HEK293 (cell line): ENCODE data around the gene GJC2.

Experiments
- GFI1B ChIP-seq: fragments of 450-650 bp; formaldehyde crosslinking; IDR thresholded peaks from 2 replicates; pipeline ENCODE4 v1.5.1; 2016; ENCODE audit warnings: missing biosample characterization, missing genetic modification characterization
- HIC1 ChIP-seq: fragments of 450-650 bp; formaldehyde crosslinking; IDR thresholded peaks from 2 replicates; pipeline ENCODE4 v1.5.1; 2016; ENCODE audit warnings: missing biosample characterization, missing genetic modification characterization
- TCF7L2 ChIP-seq: IDR thresholded peaks from 2 replicates; pipeline ENCODE4 v1.6.1; 2011; ENCODE audit warnings: low read depth, mild to moderate bottlenecking, inconsistent platforms, low read length, moderate library complexity, borderline replicate concordance
- ZBTB11 ChIP-seq: fragments of 450-650 bp; formaldehyde crosslinking; conservative IDR thresholded peaks from 2 replicates; pipeline ENCODE4 v1.5.1; 2016; ENCODE audit warnings: low read depth, missing biosample characterization, missing genetic modification characterization
- ZBTB17 ChIP-seq: fragments of 450-650 bp; formaldehyde crosslinking; IDR thresholded peaks from 2 replicates; pipeline ENCODE4 v1.5.1; 2016; ENCODE audit warnings: missing biosample characterization, missing genetic modification characterization
- ZBTB8A ChIP-seq: fragments of 450-650 bp; formaldehyde crosslinking; IDR thresholded peaks from 2 replicates; pipeline ENCODE4 v1.5.1; 2016; ENCODE audit warnings: missing biosample characterization, missing genetic modification characterization
- ZFP3 ChIP-seq: fragments of 450-650 bp; formaldehyde crosslinking; IDR thresholded peaks from 2 replicates; pipeline ENCODE4 v1.5.1; 2016; ENCODE audit warnings: low read depth, missing biosample characterization, missing genetic modification characterization
- ZNF133 ChIP-seq: fragments of 450-650 bp; formaldehyde crosslinking; IDR thresholded peaks from 2 replicates; pipeline ENCODE4 v1.5.1; 2016; ENCODE audit warnings: missing biosample characterization, missing genetic modification characterization
- ZNF146 ChIP-seq: fragments of 450-650 bp; formaldehyde crosslinking; IDR thresholded peaks from 2 replicates; pipeline ENCODE4 v1.5.1; 2016; ENCODE audit warnings: missing biosample characterization, missing genetic modification characterization
- ZNF211 ChIP-seq: fragments of 450-650 bp; formaldehyde crosslinking; IDR thresholded peaks from 2 replicates; pipeline ENCODE4 v1.5.1; 2016; ENCODE audit warnings: low read depth, missing biosample characterization, missing genetic modification characterization
- ZNF239 ChIP-seq: fragments of 450-650 bp; formaldehyde crosslinking; IDR thresholded peaks from 2 replicates; pipeline ENCODE4 v1.5.1; 2016; ENCODE audit warnings: missing biosample characterization, missing genetic modification characterization
- ZNF302 ChIP-seq: fragments of 450-650 bp; formaldehyde crosslinking; IDR thresholded peaks from 2 replicates; pipeline ENCODE4 v1.5.1; 2016; ENCODE audit warnings: missing biosample characterization, missing genetic modification characterization, low read depth
- ZNF529 ChIP-seq: fragments of 450-650 bp; formaldehyde crosslinking; IDR thresholded peaks from 2 replicates; pipeline ENCODE4 v1.5.1; 2017; ENCODE audit warnings: missing genetic modification characterization, missing biosample characterization; ENCODE audit not compliant: insufficient replicate concordance
- ZNF548 ChIP-seq: fragments of 450-650 bp; formaldehyde crosslinking; IDR thresholded peaks from 2 replicates; pipeline ENCODE4 v1.5.1; 2016; ENCODE audit warnings: missing biosample characterization, missing genetic modification characterization
- ZNF555 ChIP-seq: fragments of 450-650 bp; formaldehyde crosslinking; conservative IDR thresholded peaks from 2 replicates; pipeline ENCODE4 v1.5.1; 2017; ENCODE audit warnings: missing biosample characterization, mild to moderate bottlenecking, missing genetic modification characterization, inconsistent platforms
- ZNF610 ChIP-seq: fragments of 450-650 bp; formaldehyde crosslinking; IDR thresholded peaks from 2 replicates; pipeline ENCODE4 v1.5.1; 2016; ENCODE audit warnings: missing biosample characterization, missing genetic modification characterization, borderline replicate concordance
- ZSCAN4 ChIP-seq: fragments of 450-650 bp; formaldehyde crosslinking; IDR thresholded peaks from 2 replicates; pipeline ENCODE4 v1.5.1; 2017; ENCODE audit warnings: missing biosample characterization, missing genetic modification characterization
- TF ChIP-seq, protein P1 (sequence below): fragments of 450-650 bp; formaldehyde crosslinking; IDR thresholded peaks from 2 replicates; pipeline ENCODE4 v1.5.1; 2017; ENCODE audit warnings: missing biosample characterization, mild to moderate bottlenecking, missing genetic modification characterization, moderate library complexity
- TF ChIP-seq, protein P2 (sequence below): fragments of 450-650 bp; formaldehyde crosslinking; IDR thresholded peaks from 2 replicates; pipeline ENCODE4 v1.5.1; 2016; ENCODE audit warnings: missing biosample characterization, missing genetic modification characterization
- TF ChIP-seq, protein P3 (sequence below): fragments of 450-650 bp; formaldehyde crosslinking; IDR thresholded peaks from 2 replicates; pipeline ENCODE4 v1.5.1; 2016; ENCODE audit warnings: missing biosample characterization, missing genetic modification characterization, borderline replicate concordance

The GJC2 gene

GRCh38 chr1:228166170-228166936 is 16.6 kb downstream of the GJC2 start (continued):
- TF ChIP-seq, protein P1, sequence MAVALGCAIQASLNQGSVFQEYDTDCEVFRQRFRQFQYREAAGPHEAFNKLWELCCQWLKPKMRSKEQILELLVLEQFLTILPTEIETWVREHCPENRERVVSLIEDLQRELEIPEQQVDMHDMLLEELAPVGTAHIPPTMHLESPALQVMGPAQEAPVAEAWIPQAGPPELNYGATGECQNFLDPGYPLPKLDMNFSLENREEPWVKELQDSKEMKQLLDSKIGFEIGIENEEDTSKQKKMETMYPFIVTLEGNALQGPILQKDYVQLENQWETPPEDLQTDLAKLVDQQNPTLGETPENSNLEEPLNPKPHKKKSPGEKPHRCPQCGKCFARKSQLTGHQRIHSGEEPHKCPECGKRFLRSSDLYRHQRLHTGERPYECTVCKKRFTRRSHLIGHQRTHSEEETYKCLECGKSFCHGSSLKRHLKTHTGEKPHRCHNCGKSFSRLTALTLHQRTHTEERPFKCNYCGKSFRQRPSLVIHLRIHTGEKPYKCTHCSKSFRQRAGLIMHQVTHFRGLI: no peak
- TF ChIP-seq ZNF548: 0 out of 2 replicates have a peak, but pooled peaks have one; percentile 7
- 0 out of 2 replicates have a peak, but pooled peaks have one; percentile 9 for TF ChIP-seq ZNF239
- TF ChIP-seq ZBTB8A (tag by site-specific recombination): peak; percentile 93
- peak; percentile 65; the same call in 1 of the 2 replicates for TF ChIP-seq ZBTB17
- TF ChIP-seq GFI1B (tag by site-specific recombination): no peak; the same call in 1 of the 2 replicates
- TF ChIP-seq ZNF302 (tag by site-specific recombination): no peak
- no peak for TF ChIP-seq ZBTB11
- no peak for TF ChIP-seq ZNF133
- TF ChIP-seq ZSCAN4 (tag by site-specific recombination): no peak
- TF ChIP-seq, protein P2, sequence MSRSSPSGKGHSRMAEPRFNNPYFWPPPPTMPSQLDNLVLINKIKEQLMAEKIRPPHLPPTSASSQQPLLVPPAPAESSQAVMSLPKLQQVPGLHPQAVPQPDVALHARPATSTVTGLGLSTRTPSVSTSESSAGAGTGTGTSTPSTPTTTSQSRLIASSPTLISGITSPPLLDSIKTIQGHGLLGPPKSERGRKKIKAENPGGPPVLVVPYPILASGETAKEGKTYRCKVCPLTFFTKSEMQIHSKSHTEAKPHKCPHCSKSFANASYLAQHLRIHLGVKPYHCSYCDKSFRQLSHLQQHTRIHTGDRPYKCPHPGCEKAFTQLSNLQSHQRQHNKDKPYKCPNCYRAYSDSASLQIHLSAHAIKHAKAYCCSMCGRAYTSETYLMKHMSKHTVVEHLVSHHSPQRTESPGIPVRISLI (tag by site-specific recombination): no peak
- no peak for TF ChIP-seq ZNF529 (tag by site-specific recombination)
- no peak for TF ChIP-seq ZNF555 (tag by site-specific recombination)
- no peak for TF ChIP-seq ZFP3 (tag by site-specific recombination)
- no peak for TF ChIP-seq TCF7L2
- TF ChIP-seq HIC1 (tag by site-specific recombination): peak; percentile 80
- no peak for TF ChIP-seq ZNF610 (tag by site-specific recombination)
- TF ChIP-seq, protein P3, sequence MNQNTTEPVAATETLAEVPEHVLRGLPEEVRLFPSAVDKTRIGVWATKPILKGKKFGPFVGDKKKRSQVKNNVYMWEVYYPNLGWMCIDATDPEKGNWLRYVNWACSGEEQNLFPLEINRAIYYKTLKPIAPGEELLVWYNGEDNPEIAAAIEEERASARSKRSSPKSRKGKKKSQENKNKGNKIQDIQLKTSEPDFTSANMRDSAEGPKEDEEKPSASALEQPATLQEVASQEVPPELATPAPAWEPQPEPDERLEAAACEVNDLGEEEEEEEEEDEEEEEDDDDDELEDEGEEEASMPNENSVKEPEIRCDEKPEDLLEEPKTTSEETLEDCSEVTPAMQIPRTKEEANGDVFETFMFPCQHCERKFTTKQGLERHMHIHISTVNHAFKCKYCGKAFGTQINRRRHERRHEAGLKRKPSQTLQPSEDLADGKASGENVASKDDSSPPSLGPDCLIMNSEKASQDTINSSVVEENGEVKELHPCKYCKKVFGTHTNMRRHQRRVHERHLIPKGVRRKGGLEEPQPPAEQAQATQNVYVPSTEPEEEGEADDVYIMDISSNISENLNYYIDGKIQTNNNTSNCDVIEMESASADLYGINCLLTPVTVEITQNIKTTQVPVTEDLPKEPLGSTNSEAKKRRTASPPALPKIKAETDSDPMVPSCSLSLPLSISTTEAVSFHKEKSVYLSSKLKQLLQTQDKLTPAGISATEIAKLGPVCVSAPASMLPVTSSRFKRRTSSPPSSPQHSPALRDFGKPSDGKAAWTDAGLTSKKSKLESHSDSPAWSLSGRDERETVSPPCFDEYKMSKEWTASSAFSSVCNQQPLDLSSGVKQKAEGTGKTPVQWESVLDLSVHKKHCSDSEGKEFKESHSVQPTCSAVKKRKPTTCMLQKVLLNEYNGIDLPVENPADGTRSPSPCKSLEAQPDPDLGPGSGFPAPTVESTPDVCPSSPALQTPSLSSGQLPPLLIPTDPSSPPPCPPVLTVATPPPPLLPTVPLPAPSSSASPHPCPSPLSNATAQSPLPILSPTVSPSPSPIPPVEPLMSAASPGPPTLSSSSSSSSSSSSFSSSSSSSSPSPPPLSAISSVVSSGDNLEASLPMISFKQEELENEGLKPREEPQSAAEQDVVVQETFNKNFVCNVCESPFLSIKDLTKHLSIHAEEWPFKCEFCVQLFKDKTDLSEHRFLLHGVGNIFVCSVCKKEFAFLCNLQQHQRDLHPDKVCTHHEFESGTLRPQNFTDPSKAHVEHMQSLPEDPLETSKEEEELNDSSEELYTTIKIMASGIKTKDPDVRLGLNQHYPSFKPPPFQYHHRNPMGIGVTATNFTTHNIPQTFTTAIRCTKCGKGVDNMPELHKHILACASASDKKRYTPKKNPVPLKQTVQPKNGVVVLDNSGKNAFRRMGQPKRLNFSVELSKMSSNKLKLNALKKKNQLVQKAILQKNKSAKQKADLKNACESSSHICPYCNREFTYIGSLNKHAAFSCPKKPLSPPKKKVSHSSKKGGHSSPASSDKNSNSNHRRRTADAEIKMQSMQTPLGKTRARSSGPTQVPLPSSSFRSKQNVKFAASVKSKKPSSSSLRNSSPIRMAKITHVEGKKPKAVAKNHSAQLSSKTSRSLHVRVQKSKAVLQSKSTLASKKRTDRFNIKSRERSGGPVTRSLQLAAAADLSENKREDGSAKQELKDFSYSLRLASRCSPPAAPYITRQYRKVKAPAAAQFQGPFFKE (tag by site-specific recombination): peak; percentile 80; the same call in 1 of the 2 replicates
- no peak for TF ChIP-seq ZNF146 (tag by site-specific recombination)
- no peak for TF ChIP-seq ZNF211 (tag by site-specific recombination)
